GM21526 (cell line): ENCODE results near the gene OBSCN.

Source experiments
- ATAC-seq: cut with Tn5 transposase; IDR thresholded peaks from one replicate; pipeline ENCODE4 v1.9.1; 2021; ENCODE audit warnings: moderate library complexity; ENCODE audit not compliant: unreplicated experiment, low FRiP score

The OBSCN gene

DNA sequence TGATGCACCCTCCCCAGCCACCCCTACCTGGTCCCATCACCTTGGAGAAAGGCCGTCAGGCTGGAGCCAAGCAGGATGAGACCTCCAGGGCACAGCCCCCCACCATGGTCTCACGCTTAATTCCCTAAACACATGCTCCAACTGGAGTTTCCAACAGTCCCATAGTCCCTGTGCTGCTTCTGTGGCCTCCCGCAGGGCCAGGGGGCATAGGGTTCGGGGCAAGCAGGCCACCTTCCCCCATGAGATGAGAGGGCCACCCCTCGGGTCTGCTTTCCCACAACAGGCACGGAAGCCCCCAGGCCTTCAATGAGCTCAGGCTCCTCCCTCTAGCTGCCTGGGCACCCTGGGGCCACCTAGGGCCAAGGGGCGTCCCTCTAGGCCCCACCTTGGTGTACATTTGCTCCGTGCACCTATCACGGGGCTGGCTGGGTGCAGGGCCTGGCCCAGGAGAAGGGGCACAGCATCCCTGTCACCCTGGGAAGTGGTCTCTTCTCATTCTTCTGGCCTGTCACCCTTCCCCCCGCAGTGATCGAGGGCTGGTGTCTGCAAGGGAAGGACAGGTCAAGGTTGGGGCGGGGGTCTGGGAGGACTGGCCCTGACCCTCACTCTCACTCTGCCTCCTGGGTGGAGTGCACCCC, 156.3 kb downstream of the OBSCN start:
- no peak for ATAC-seq

DNA sequence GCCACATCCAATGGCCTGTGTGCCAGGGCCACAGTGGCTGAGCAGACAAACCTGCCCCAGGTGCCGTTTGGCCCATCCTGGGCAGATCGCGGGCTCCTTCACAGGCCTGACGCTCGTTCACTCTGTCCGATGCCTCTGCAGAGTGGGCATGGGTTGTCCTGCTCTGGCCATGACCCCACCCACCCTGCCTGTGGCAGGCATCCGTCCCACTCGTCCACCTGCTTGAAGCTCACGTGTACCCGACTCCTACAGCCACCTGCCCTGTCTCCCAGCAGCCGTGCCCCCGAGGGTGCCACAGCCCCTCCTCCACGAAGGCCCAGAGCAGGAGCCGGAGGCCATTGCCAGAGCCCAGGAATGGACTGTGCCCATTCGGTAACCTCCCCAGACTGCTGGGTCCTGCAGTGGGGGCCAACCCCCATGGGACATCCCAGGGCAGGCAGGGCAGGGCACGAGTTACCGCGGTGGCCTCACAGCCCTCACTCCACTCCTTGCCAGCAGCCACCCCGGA, 156.9 kb downstream of the OBSCN start:
- no peak for ATAC-seq

DNA sequence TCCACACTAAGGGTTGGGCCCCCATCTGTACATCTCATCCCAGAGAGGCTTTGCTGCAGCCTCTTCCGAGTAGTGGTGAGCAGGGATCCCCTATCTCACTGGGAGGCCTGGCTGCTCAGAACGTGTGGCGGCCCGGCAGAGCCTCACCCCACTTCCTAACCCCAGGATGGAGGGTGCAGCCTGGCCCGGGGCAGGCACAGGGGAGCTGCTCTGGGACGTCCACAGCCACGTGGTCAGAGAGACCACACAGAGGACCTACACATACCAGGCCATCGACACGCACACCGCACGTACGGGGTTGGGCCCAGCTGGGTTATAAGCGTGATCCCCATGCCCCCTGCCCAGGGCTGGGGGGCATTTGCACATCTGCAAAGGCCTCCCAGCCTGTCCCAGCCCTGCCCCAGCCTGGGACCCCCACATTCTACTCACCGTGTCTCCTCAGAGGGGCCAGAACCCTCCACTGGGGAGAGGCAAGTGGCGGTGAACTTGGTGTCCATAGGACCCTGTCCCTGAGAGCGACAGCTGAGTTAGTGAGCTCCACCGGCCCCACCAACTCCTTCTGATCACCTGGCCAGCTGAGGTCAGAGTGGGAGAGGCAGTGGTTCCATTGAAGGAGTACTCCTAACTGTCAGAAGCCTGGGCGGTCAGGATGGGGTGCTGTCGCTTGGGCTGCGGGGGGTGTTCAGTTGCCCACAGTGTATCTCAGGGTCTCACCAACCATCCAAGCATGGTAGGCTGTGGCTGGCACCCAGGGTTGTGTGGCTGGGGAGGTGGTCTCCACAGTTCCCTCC, 157.6 kb downstream of the OBSCN start:
- ATAC-seq: no peak

DNA sequence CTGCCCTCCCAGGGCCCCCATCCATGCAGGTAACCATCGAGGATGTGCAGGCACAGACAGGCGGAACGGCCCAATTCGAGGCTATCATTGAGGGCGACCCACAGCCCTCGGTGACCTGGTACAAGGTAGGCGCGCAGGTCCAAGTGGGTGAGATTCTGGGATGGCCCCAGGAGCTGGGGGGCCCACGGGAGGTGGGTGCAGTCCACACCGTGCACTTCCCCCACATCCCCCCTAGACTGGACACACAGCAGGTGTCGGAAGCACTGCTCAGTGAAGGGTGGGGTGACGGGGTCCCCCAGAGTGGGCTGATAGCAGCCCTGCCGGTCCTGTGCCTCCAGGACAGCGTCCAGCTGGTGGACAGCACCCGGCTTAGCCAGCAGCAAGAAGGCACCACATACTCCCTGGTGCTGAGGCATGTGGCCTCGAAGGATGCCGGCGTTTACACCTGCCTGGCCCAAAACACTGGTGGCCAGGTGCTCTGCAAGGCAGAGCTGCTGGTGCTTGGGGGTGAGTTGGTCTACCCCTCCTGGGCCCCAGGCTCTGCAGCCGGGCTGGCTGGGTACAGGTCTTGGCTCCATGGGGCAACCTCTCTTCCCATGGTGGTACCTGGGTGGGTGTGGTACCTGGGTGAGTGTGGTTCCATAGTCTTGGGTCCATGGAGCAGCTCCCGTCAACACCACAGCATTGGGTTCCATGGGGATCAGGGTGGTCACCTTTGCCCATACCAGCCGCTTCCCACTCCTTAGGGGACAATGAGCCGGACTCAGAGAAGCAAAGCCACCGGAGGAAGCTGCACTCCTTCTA, 158.4 kb downstream of the OBSCN start:
- no peak for ATAC-seq

DNA sequence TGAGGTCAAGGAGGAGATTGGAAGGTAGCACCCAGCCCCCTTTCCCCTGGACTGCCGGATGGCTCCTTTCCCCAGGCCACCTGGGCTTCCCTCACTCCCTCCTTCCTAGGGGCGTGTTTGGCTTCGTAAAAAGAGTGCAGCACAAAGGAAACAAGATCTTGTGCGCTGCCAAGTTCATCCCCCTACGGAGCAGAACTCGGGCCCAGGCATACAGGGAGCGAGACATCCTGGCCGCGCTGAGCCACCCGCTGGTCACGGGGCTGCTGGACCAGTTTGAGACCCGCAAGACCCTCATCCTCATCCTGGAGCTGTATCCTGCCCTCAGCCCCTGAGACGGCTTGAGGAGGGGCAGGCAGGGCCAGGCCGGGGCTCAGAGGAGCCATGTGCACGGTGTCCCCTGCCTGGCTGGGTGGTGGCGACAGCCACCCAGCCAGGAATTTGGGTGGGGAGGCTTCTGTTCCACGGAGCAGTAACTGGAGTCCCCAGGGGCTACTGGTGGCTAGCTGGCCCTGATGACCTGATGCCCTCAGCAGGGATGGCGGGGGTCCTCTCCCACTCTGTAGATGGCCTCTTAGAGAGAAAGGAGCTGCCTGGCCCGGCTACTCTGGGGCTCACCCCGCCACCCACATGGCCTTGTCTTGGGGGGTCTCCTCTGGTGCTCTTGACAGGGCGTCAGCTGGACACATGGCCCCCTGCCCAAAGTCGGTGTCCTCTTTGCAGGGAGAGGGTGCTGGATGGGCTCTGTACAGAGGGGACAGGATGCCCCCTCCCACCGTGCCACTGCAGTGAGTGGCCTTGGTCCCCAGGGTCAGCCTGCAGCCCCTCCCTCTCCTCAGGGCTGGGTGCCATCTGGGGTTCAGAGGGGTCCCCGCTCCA, 159.3 kb downstream of the OBSCN start:
- no peak for ATAC-seq

DNA sequence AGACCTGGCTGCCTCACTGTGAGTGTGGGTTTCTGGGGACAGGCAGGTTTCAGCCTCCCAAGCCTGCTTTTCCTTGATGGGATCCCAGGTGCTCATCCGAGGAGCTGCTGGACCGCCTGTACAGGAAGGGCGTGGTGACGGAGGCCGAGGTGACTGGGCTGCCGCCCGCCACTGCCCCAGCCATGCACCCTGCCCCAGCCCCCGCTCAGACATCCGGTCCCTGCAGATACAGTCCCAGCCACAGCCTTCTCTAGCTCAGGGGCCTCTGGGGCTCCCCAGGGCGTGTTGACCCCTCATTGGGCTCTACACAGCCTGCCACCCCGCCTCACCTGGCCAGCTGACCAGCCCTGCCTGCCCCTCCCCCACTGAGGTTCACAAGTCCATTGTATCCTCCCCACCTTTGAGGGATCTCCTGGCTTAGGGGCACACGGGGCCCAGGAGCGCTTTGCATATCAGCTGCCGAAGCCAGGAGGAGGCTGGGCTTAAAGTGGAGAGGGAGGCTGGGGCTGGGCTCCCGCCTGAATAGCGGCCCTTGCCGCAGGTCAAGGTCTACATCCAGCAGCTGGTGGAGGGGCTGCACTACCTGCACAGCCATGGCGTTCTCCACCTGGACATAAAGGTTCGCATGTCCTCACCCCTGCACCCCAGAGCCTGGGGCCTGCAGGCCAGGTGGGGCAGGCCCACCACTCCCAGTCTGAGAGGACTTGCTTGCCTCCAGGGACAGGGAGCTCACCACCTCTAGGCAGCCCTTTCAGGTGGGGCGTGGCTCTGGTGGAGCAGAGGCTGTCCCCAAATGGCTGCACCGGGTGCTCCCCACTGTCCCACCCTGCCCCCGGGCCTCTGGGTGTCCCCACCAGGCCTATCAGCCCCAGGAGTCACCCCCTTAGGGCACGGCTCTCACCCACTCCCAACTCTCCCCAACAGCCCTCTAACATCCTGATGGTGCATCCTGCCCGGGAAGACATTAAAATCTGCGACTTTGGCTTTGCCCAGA, 160.3 kb downstream of the OBSCN start:
- peak; percentile 60 for ATAC-seq

DNA sequence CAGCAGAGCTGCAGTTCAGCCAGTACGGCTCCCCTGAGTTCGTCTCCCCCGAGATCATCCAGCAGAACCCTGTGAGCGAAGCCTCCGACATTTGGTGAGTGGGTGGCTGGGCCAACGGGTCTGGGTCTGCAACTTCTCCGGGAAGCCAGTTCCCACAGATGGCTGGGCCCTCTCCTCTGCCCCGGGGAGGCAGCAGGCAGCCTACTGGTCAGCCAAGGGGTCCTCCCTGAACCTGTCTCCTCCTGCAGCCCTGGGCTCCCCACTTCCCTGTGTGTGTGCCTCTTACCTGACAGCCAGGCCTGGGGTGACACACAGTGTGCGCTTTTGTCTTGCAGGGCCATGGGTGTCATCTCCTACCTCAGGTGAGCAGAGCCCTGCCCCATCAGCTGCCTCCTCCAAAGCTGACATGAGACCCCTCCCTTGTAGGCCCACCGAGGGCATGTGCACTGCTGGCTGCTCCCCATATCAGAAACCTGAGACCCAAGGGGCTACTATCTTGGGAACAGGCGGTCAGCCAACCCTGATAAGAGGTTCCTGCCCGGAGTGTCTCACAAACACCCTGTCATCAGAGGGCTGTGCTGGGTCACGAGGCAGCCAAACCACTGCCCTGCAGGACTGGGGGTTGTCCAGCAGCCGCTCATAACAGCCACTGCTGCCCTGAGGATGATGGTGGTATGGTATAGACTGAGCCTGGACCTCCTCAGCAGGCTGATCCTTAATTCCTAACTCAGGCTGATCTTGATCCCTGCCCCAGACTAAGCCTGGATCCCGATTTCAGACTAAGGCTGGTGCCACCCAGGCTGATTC, 161.2 kb downstream of the OBSCN start:
- ATAC-seq: no peak

DNA sequence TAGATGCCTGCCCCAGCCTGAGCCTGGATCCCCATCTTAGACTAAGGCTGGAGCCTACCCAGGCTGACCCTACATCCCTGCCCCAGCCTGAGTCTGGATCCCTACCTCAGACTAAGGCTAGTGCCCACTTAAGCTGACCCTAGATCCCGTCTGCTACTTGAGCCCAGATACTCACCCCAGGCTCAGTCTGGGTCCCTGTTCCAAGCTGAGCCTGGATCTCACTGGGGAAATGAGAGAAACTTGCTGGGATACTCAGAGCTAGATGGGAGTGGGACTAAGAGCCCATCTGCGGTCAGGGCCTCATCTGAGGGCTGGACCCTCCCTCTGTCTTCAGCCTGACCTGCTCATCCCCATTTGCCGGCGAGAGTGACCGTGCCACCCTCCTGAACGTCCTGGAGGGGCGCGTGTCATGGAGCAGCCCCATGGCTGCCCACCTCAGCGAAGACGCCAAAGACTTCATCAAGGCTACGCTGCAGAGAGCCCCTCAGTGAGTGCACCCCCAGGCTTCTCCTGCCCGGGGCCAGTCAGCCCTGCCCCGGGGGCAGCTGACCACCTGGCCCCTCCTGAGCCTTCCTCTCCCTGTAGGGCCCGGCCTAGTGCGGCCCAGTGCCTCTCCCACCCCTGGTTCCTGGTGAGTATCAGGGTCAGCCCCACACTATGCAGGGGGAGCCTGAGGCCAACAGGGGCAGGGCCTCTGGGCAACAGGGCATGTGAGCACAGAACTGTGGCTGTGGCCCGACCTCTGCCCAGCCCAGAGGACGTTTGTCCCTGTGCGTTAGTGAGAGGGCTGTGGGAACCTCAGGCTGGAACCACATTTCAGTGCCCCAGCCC, 162.0 kb downstream of the OBSCN start:
- no peak for ATAC-seq

DNA sequence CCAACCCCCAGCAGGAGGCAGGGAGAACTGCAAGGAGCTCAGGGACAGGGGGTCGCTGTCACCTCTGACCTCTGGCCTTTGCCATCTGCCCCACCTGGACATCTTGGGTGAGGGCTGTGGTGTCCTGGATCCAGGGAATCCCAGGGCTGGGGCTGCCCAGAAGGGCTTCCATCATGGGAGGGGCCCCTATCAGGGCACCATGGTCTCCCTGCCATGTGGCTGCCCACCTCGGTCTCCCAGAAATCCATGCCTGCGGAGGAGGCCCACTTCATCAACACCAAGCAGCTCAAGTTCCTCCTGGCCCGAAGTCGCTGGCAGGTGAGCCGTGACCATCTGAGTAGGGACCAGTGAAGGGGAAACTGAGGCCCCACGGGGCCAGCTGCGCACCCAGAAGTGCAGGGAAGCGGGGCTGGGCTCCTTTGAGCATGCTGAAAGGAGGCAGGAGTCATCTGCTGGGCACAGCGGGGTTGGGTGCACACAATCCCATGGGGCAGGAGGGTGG, 162.6 kb downstream of the OBSCN start:
- no peak for ATAC-seq

DNA sequence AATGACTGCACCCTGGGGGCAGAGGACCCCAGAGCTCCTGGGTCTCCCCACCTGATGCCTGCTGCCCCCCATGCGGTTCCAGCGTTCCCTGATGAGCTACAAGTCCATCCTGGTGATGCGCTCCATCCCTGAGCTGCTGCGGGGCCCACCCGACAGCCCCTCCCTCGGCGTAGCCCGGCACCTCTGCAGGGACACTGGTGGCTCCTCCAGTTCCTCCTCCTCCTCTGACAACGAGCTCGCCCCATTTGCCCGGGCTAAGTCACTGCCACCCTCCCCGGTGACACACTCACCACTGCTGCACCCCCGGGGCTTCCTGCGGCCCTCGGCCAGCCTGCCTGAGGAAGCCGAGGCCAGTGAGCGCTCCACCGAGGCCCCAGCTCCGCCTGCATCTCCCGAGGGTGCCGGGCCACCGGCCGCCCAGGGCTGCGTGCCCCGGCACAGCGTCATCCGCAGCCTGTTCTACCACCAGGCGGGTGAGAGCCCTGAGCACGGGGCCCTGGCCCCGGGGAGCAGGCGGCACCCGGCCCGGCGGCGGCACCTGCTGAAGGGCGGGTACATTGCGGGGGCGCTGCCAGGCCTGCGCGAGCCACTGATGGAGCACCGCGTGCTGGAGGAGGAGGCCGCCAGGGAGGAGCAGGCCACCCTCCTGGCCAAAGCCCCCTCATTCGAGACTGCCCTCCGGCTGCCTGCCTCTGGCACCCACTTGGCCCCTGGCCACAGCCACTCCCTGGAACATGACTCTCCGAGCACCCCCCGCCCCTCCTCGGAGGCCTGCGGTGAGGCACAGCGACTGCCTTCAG, 163.3 kb downstream of the OBSCN start:
- ATAC-seq: no peak

DNA sequence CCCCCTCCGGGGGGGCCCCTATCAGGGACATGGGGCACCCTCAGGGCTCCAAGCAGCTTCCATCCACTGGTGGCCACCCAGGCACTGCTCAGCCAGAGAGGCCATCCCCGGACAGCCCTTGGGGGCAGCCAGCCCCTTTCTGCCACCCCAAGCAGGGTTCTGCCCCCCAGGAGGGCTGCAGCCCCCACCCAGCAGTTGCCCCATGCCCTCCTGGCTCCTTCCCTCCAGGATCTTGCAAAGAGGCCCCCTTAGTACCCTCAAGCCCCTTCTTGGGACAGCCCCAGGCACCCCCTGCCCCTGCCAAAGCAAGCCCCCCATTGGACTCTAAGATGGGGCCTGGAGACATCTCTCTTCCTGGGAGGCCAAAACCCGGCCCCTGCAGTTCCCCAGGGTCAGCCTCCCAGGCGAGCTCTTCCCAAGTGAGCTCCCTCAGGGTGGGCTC, 163.9 kb downstream of the OBSCN start:
- ATAC-seq: no peak

DNA sequence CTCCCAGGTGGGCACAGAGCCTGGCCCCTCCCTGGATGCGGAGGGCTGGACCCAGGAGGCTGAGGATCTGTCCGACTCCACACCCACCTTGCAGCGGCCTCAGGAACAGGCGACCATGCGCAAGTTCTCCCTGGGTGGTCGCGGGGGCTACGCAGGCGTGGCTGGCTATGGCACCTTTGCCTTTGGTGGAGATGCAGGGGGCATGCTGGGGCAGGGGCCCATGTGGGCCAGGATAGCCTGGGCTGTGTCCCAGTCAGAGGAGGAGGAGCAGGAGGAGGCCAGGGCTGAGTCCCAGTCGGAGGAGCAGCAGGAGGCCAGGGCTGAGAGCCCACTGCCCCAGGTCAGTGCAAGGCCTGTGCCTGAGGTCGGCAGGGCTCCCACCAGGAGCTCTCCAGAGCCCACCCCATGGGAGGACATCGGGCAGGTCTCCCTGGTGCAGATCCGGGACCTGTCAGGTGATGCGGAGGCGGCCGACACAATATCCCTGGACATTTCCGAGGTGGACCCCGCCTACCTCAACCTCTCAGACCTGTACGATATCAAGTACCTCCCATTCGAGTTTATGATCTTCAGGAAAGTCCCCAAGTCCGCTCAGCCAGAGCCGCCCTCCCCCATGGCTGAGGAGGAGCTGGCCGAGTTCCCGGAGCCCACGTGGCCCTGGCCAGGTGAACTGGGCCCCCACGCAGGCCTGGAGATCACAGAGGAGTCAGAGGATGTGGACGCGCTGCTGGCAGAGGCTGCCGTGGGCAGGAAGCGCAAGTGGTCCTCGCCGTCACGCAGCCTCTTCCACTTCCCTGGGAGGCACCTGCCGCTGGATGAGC, 164.5 kb downstream of the OBSCN start:
- ATAC-seq: no peak

DNA sequence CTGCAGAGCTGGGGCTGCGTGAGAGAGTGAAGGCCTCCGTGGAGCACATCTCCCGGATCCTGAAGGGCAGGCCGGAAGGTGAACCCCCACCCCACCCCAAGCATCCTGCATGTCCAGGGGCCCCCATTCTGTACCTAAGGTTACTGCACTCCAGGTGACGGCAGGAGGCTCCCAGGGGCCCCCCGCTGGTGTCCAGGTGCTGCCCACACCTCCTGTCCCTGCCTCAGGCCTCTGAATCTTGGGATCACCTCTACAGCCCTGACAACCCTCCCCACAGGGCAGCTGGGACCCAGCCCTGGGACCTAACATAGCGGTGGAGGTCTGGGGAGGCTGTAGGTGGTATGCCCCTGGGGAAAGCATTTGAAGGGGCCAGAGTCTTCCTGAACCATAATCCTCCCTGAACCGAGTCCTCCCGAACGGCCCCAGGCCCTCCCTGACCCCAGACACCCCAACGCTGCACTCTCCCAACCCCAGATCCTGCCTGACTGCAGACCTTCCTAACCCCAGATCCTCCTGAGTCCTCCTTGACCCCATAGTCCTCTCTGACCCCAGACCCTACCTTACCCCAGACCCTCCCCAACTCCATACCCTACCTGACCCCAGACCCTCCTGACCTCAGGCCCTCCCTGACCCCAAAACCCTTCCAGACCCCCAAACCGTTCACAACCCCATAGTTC, 165.3 kb downstream of the OBSCN start:
- ATAC-seq: no peak

DNA sequence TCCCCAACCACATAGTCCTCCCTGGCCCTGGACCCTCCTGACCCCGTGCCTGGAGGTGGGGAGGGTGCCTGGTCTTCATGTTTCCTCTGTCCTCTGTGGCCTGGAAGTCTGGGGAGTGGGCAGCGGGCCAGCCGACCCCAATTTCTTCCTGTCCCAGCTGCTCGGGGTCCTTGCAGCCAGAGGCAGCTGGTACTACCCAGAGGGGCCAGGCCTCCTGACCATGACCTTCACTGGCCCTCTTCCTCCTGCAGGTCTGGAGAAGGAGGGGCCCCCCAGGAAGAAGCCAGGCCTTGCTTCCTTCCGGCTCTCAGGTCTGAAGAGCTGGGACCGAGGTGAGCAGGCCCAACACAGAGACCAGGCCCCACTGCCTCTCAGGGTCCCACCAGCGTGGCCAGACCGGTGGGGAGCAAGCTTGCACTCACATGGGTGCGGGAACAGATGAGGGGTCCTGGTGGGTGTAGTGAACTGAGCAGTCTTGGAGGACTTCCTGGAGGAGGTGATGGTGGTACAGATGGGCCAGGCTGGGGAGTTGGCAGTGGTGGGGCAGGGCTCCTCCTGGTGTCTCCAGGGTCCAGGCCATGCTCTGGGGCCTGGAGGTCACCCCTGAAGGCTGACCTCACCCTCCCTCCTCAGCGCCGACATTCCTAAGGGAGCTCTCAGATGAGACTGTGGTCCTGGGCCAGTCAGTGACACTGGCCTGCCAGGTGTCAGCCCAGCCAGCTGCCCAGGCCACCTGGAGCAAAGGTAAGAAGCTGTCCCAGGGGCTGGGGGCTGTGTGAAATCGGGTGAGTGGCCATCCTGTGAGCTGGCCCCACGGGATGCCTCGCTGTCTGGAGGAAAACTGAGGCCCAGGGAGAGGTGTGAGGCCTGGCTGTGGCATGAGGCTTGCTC, 166.1 kb downstream of the OBSCN start:
- no peak for ATAC-seq
